Lower leg skin (tissue), 3 donors: ENCODE measurements around the gene CD300LB.
"Not testable (repeated sequence)": the region's sequence is repeated elsewhere in the genome, so short reads cannot be mapped to it uniquely, and the experiment has no call there.

Source experiments
- CTCF ChIP-seq, 3 donors: fragments of 450-650 bp; IDR thresholded peaks; one replicate each; pipeline ENCODE4 v1.5.1; 2016; ENCODE audit warnings: antibody characterized with exemption in 3 of 3, mild to moderate bottlenecking in 3 of 3, moderate library complexity in 2 of 3
- POLR2A ChIP-seq, 2 donors: fragments of 450-650 bp; IDR thresholded peaks; one replicate each; pipeline ENCODE4 v1.6.1; 2016 to 2017; ENCODE audit warnings: antibody characterized with exemption in 2 of 2, mild to moderate bottlenecking in 1 of 2, moderate library complexity in 1 of 2

DNA sequence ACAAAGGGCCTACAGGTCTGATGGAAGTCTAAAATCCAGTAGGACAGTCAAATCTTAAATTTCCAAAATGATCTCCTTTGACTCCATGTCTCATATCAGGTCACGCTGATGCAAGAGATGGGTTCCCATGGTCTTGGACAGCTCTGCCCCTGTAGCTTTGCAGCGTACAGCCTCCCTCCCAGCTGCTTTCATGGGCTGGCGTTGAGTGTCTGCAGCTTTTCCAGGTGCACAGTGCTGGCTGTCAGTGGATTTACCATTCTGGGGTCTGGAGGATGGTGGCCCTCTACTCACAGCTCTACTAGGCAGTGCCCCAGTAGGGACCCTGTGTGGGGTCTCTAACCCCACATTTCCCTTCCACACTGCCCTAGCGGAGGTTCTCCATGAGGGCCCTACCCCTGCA, 43.0 kb downstream of the CD300LB start:
- TF ChIP-seq POLR2A, CTCF (IDR thresholded peaks at IDR 0.05): not testable (repeated sequence)
